Neuronal stem cell (in vitro differentiated cells): ENCODE data around the gene EPHA7.

ENCODE experiments used
- DNase-seq: peaks from one replicate; pipeline ENCODE4 v3.0.0-alpha.2; 2013; ENCODE audit warnings: low spot score
- H2AFZ ChIP-seq: one replicate; pipeline ENCODE4 v1.6.1; 2013; ENCODE audit warnings: mild to moderate bottlenecking, low read length, inconsistent platforms
- H2AK5ac ChIP-seq: 2 replicates; pipeline ENCODE4 v1.6.1; 2013; ENCODE audit warnings: low read depth, mild to moderate bottlenecking, inconsistent platforms, low read length, moderate library complexity, mixed read lengths
- H2BK120ac ChIP-seq: 2 replicates; pipeline ENCODE4 v1.6.1; 2013; ENCODE audit warnings: low read depth, mild to moderate bottlenecking, inconsistent platforms, low read length, moderate library complexity, mixed read lengths
- H2BK12ac ChIP-seq: one replicate; pipeline ENCODE4 v1.6.1; 2013; ENCODE audit warnings: low read length, inconsistent platforms
- H2BK15ac ChIP-seq: 2 replicates; pipeline ENCODE4 v1.6.1; 2013; ENCODE audit warnings: mild to moderate bottlenecking, low read length, inconsistent platforms, mixed read lengths
- H2BK5ac ChIP-seq: one replicate; pipeline ENCODE4 v1.6.1; 2013; ENCODE audit warnings: inconsistent platforms, mild to moderate bottlenecking, low read length, moderate library complexity
- H3K14ac ChIP-seq: one replicate; pipeline ENCODE4 v1.6.1; 2013; ENCODE audit warnings: low read length, inconsistent platforms
- H3K18ac ChIP-seq: 2 replicates; pipeline ENCODE4 v1.6.1; 2013; ENCODE audit warnings: low read length, inconsistent platforms
- H3K23ac ChIP-seq: 2 replicates; pipeline ENCODE4 v1.6.1; 2013; ENCODE audit warnings: low read depth, mild to moderate bottlenecking, mixed read lengths, low read length, inconsistent platforms; ENCODE audit not compliant: poor library complexity
- H3K27ac ChIP-seq: replicated peaks from 3 replicates; pipeline ENCODE4 v1.5.1; 2013; ENCODE audit warnings: low read length, inconsistent platforms
- H3K27me3 ChIP-seq, 3 experiments: 2 replicates each; pipeline ENCODE4 v1.6.1; 2013; ENCODE audit warnings: low read length in 3 of 3, mild to moderate bottlenecking in 2 of 3, inconsistent platforms in 1 of 3, low read depth in 1 of 3, mixed read lengths in 1 of 3, moderate library complexity in 1 of 3; ENCODE audit not compliant: control insufficient read depth in 3 of 3, insufficient read depth in 3 of 3
- H3K36me3 ChIP-seq, 2 donors: replicated peaks in 1 of 2; 2 replicates each; pipeline ENCODE4 v1.6.1; 2013; ENCODE audit warnings: low read length in 2 of 2; ENCODE audit not compliant: control insufficient read depth in 2 of 2, insufficient read depth in 2 of 2
- H3K4ac ChIP-seq: 2 replicates; pipeline ENCODE4 v1.6.1; 2013; ENCODE audit warnings: inconsistent platforms, mild to moderate bottlenecking, low read length, moderate library complexity
- H3K4me1 ChIP-seq, 2 donors: 1 replicate in 1 of 2; 2 replicates in 1 of 2; pipeline ENCODE4 v1.6.1; 2013; ENCODE audit warnings: low read length in 2 of 2, low read depth in 1 of 2; ENCODE audit not compliant: control insufficient read depth in 2 of 2, insufficient read depth in 1 of 2
- H3K4me2 ChIP-seq: one replicate; pipeline ENCODE4 v1.6.1; 2013; ENCODE audit warnings: mild to moderate bottlenecking, low read length, inconsistent platforms; ENCODE audit not compliant: insufficient read depth, poor library complexity, severe bottlenecking
- H3K4me3 ChIP-seq, 2 donors: 2 replicates each; pipeline ENCODE4 v1.5.1; 2013; ENCODE audit warnings: low read length in 2 of 2, mild to moderate bottlenecking in 2 of 2, inconsistent platforms in 1 of 2, moderate library complexity in 1 of 2
- H3K79me1 ChIP-seq: one replicate; pipeline ENCODE4 v1.6.1; 2013; ENCODE audit warnings: low read depth, mild to moderate bottlenecking, inconsistent platforms, low read length, moderate library complexity
- H3K9ac ChIP-seq: one replicate; pipeline ENCODE4 v1.6.1; 2013; ENCODE audit warnings: mild to moderate bottlenecking, low read depth, low read length, inconsistent platforms; ENCODE audit not compliant: poor library complexity
- H3K9me3 ChIP-seq, 2 donors: replicated peaks in 1 of 2; 2 replicates each; pipeline versions ENCODE3 to v1.6.1; 2013; ENCODE audit warnings: low read length in 2 of 2, mild to moderate bottlenecking in 2 of 2, inconsistent platforms in 1 of 2, low read depth in 1 of 2, mixed read lengths in 1 of 2, moderate library complexity in 1 of 2; ENCODE audit not compliant: control insufficient read depth in 2 of 2, insufficient read depth in 1 of 2
- H4K8ac ChIP-seq: one replicate; pipeline ENCODE4 v1.6.1; 2013; ENCODE audit warnings: low read depth, mild to moderate bottlenecking, inconsistent platforms, low read length, moderate library complexity
- H4K91ac ChIP-seq: one replicate; pipeline ENCODE4 v1.6.1; 2013; ENCODE audit warnings: low read length, low read depth, mild to moderate bottlenecking, inconsistent platforms; ENCODE audit not compliant: poor library complexity
- WGBS, 2 donors: extraction: QIAGEN DNeasy Blood & Tissue Kit; methylation state at CpG; one replicate each; pipeline ENCODE4 v1.1.7; 2013; ENCODE audit warnings: missing lambda C conversion rate in 2 of 2, mixed read lengths in 1 of 2; ENCODE audit not compliant: insufficient read length in 2 of 2, insufficient replicate concordance in 1 of 2; ENCODE audit errors: extremely low coverage in 2 of 2; 5-methylcytosine and 5-hydroxymethylcytosine counted together

Gene EPHA7

DNA sequence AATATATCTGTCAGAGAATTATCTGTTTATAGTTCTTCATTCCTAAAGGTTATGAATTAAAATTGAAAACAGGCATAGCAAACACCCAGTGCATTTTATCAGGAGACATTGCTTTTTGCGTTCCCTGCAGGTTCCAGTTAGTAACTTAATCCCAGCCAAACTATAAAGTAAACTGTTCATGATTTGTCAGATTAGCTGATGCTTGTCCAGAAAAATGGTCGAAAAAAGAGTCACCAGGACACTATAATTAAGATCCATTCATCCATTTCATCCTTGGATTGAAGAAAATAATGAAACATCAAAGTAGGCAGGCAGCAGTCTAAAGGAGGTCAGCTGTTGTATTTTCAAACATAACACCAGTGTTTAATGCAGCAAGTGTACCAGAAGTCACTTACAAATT, 75.9 kb downstream of the EPHA7 start:
- Histone ChIP-seq H3K36me3 (no peaks in the 10 kb centered on the region), H3K4ac (no peak overlapping the region), H2AFZ (no peak overlapping the region), H3K4me2 (no peak overlapping the region), H2BK120ac (no peak overlapping the region), H3K9me3 (no peaks in the 10 kb centered on the region), H4K8ac (no peak overlapping the region), H3K18ac (no peak overlapping the region), H3K4me3 (no peak overlapping the region), H3K27me3 (no peaks in the 10 kb centered on the region), H3K27ac (no peak overlapping the region), H3K79me1 (no peaks in the 10 kb centered on the region), H3K14ac (no peak overlapping the region), H3K4me1 (no peaks in the 10 kb centered on the region), H2BK12ac (no peak overlapping the region), H2AK5ac (no peak overlapping the region), H4K91ac (no peak overlapping the region), H2BK5ac (no peak overlapping the region), H3K9ac (no peak overlapping the region), H3K23ac (no peak overlapping the region), H2BK15ac (no peak overlapping the region)
- WGBS, 2 donors = no CpG with 5 or more reads among the region's 2 CpGs
- no peak for DNase-seq

DNA sequence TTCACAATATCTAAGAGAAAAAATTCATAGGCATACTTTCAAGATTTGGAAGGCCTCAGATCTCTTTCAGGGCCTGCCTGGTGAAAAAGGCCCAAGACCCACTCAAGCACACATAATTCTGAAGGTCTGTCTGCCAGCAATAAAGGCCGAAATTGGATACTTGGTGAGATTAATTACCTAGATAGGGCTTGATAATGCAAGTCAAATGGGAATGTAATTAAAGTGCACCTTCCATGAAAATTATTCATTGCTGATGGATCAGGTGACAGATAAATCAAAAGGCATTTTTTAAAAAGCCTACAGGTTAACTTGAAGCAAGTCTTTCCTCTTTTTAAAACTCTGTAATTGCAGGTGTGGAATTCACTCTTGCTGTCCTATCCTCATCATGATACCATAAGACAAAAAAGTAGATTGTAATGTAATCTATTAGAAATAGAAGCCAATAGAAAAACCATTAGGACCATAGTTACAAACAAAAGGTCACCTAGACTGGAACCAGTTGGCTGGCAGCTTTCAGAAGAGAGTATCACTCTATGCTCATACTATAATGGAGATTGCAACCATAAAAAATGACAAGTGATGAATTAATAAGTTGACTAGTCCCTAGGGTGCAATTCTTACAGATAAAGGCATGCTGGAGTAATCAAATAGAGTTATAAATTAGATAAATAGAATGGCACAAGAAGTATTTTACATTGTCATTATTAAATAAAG, 77.3 kb downstream of the EPHA7 start:
- no CpG with 5 or more reads among the region's 1 CpG for WGBS, 2 donors
- H2AFZ ChIP-seq = no peak overlapping the region
- H3K9me3 ChIP-seq = no peaks in the 10 kb centered on the region
- no peaks in the 10 kb centered on the region for H3K36me3 ChIP-seq
- no peak overlapping the region for H3K18ac ChIP-seq
- H3K9ac ChIP-seq = no peak overlapping the region
- H3K79me1 ChIP-seq = no peaks in the 10 kb centered on the region
- no peak overlapping the region for H2BK15ac ChIP-seq
- no peak overlapping the region for H4K8ac ChIP-seq
- no peak overlapping the region for H3K4me2 ChIP-seq
- H2BK5ac ChIP-seq = no peak overlapping the region
- H2BK12ac ChIP-seq = no peak overlapping the region
- H4K91ac ChIP-seq = no peak overlapping the region
- no peaks in the 10 kb centered on the region for H3K27me3 ChIP-seq
- H3K14ac ChIP-seq = no peak overlapping the region
- no peak overlapping the region for H3K27ac ChIP-seq
- DNase-seq = no peak
- no peak overlapping the region for H2AK5ac ChIP-seq
- peaks cover 4 to 9% of the 10 kb centered on the region in 2 donors for H3K4me1 ChIP-seq
- H3K4ac ChIP-seq = no peak overlapping the region
- H3K23ac ChIP-seq = no peak overlapping the region
- H3K4me3 ChIP-seq = no peak overlapping the region
- H2BK120ac ChIP-seq = no peak overlapping the region

DNA sequence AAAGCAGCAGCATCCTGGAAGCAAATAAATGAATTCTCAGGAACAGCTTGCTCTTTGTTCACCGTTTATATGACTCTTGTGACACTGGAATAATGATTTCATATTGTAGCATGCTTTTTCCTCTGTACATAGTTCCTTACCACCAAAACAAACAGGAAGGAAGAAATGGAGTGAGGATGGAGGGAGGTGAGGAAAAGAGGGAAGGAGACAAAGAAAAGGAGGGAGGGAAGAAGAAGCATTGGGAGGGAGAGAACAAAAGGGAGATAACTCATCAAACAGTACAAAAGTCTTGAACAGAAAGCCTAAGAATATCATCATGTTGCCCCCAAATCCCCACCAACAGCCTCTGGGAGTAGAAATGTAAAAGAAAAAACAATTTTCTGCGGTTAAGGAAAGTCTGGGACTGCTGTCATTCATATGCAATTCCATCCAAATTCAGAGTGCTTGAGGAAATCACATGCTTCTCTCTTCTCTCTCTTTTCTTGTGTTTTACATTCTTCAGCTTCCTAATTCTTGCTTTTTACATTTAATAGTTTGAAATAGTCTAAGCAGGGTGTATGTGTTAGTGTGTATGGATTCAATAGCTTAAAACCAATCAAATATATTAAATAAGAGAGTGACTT, 81.5 kb downstream of the EPHA7 start:
- no peak overlapping the region for H3K27ac ChIP-seq

DNA sequence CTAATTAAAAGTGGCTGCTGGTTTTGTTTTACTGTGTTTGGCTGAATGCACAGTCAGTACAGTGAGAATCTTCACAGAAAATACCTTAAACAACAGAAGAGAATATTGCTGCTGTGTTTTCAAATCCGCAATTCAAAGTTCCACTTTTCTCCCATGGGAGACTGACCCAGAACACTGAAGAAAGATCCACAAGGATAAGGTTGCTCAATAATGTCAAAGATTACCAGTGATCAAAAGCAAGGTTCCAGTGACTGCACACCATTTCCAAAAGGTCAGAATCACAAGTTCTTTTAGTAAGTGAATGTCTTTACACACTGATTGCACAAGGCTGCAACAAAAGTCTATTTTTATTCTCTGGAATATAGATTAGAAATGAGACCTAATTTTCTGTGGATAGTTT, 82.3 kb downstream of the EPHA7 start:
- no peak overlapping the region for H2BK12ac ChIP-seq

More for the DNA sequence above, 81.5 kb downstream of the EPHA7 start:
- Histone ChIP-seq H3K14ac (no peak overlapping the region), H2AFZ (peak overlapping the region; percentile 66), H3K27me3 (no peaks in the 10 kb centered on the region), H2BK120ac (no peak overlapping the region), H2BK5ac (no peak overlapping the region), H3K4me3 (no peak overlapping the region), H3K23ac (no peak overlapping the region), H3K18ac (no peak overlapping the region), H3K9ac (no peak overlapping the region), H2BK12ac (no peak overlapping the region), H3K4me1 (peaks cover 5 to 13% of the 10 kb centered on the region in 2 donors), H3K36me3 (no peaks in the 10 kb centered on the region), H3K9me3 (no peaks in the 10 kb centered on the region), H3K79me1 (no peaks in the 10 kb centered on the region), H4K8ac (no peak overlapping the region), H4K91ac (no peak overlapping the region), H2BK15ac (no peak overlapping the region), H2AK5ac (no peak overlapping the region), H3K4ac (no peak overlapping the region), H3K4me2 (no peak overlapping the region)
- DNase-seq = no peak
- WGBS, 2 donors = no CpG with 5 or more reads among the region's 2 CpGs

More for the DNA sequence above, 82.3 kb downstream of the EPHA7 start:
- WGBS, 2 donors = no CpG with 5 or more reads among the region's 1 CpG
- DNase-seq = no peak
- Histone ChIP-seq H3K27ac (no peak overlapping the region), H3K4me2 (no peak overlapping the region), H2BK5ac (no peak overlapping the region), H3K14ac (no peak overlapping the region), H3K27me3 (no peaks in the 10 kb centered on the region), H2AFZ (peak overlapping the region; percentile 19), H3K79me1 (no peaks in the 10 kb centered on the region), H4K8ac (no peak overlapping the region), H2AK5ac (no peak overlapping the region), H4K91ac (no peak overlapping the region), H3K4me1 (peaks cover 5 to 13% of the 10 kb centered on the region in 2 donors), H3K9ac (no peak overlapping the region), H3K4ac (no peak overlapping the region), H3K9me3 (no peaks in the 10 kb centered on the region), H3K4me3 (no peak overlapping the region), H2BK120ac (no peak overlapping the region), H3K23ac (no peak overlapping the region), H2BK15ac (no peak overlapping the region), H3K18ac (no peak overlapping the region), H3K36me3 (no peaks in the 10 kb centered on the region)
